K562 (cell line): ENCODE measurements around the gene CENPC. TPM values are rescaled to one million over a fixed set of nuclear protein-coding genes. Genes with fewer than 3 reads are reported as not detected.

Source experiments
- ATAC-seq: fragments of 200-7000 bp; cut with Tn5 transposase; 3 replicates; pipeline ENCODE4 v1.9.1; 2020; ENCODE audit warnings: moderate library complexity
- BruUV-seq: library from RNA; stranded (reverse); fragments of 400-500 nt; replicated peaks from 2 replicates; lab custom pipeline; 2021; lab: Mats Ljungman, UMichigan
- CTCF ChIA-PET: fragments of 300-600 bp; formaldehyde crosslinking; extraction: SDS; loops from one replicate; lab custom pipeline; 2021; ENCODE audit warnings: low intra/inter-chr PET ratio; lab: Yijun Ruan, JAX
- POLR2A ChIA-PET: fragments of 300-600, 350-650 bp; sonication (Branson Sonifier 250); formaldehyde crosslinking; extraction: SDS; loops from one replicate; lab custom pipeline; 2021; ENCODE audit warnings: antibody characterized with exemption, inconsistent platforms; lab: Yijun Ruan, JAX
- DNase-seq, 4 experiments: peaks; one replicate each; pipeline versions ENCODE4 v3.0.0 to v3.0.0-alpha.2; 2011 to 2018; ENCODE audit warnings: low spot score in 3 of 4, mixed read lengths in 3 of 4; ENCODE audit errors: extremely low read depth in 1 of 4
- FAIRE-seq: peaks from 2 replicates; lab custom pipeline; 2011; peaks lifted over from hg19 to GRCh38; lab: Jason Lieb, UNC
- H2AFZ ChIP-seq: 2 replicates; pipeline ENCODE4 v1.6.0; 2011; ENCODE audit warnings: low read depth, low read length, control low read depth, inconsistent platforms
- H3K27ac ChIP-seq: fragments of 200-600 bp; 3 replicates; pipeline ENCODE4 v1.8.0; 2011; ENCODE audit warnings: low read depth, mild to moderate bottlenecking, control low read depth, inconsistent platforms, low read length, moderate library complexity, mixed read lengths; ENCODE audit errors: extremely low read depth
- H3K27me3 ChIP-seq, 2 experiments: fragments of 300-600 bp in 1 of 2; 2 replicates in 1 of 2; 3 replicates in 1 of 2; pipeline versions ENCODE4 v1.6.0 to v1.8.0; 2011; ENCODE audit warnings: inconsistent platforms in 2 of 2, low read length in 2 of 2, mild to moderate bottlenecking in 1 of 2, mixed read lengths in 1 of 2, moderate library complexity in 1 of 2; ENCODE audit not compliant: control insufficient read depth in 2 of 2, insufficient read depth in 2 of 2
- H3K36me3 ChIP-seq: fragments of 300-600 bp; 3 replicates; pipeline ENCODE4 v1.8.0; 2011; ENCODE audit warnings: mild to moderate bottlenecking, low read length, inconsistent platforms; ENCODE audit not compliant: control insufficient read depth, insufficient read depth
- H3K4me1 ChIP-seq, 2 experiments: fragments of 200-600 bp in 1 of 2; replicated peaks in 1 of 2; 2 replicates in 1 of 2; 3 replicates in 1 of 2; pipeline versions ENCODE4 v1.5.1 to v1.8.0; 2011; ENCODE audit warnings: inconsistent platforms in 2 of 2, low read length in 2 of 2, mild to moderate bottlenecking in 1 of 2, mixed read lengths in 1 of 2, moderate library complexity in 1 of 2; ENCODE audit not compliant: control insufficient read depth in 2 of 2, insufficient read depth in 2 of 2
- H3K4me2 ChIP-seq: 2 replicates; pipeline ENCODE4 v1.6.1; 2011; ENCODE audit warnings: low read length, control low read depth, inconsistent platforms, mixed read lengths; ENCODE audit not compliant: insufficient read depth
- H3K4me3 ChIP-seq: fragments of 200-600 bp; sonication (generic), shearing (Covaris generic); 2 replicates; pipeline ENCODE4 v1.5.1; 2016; ENCODE audit warnings: control low read depth, inconsistent platforms
- H3K79me2 ChIP-seq: fragments of 200-600 bp; 3 replicates; pipeline ENCODE4 v1.8.0; 2011; ENCODE audit warnings: low read length, inconsistent platforms; ENCODE audit not compliant: control insufficient read depth, insufficient read depth
- H3K9ac ChIP-seq, 2 experiments: 2 replicates each; pipeline versions ENCODE4 v1.6.0 to v1.6.1; 2011; ENCODE audit warnings: low read depth in 2 of 2, low read length in 2 of 2, control low read depth in 1 of 2, inconsistent platforms in 1 of 2, mild to moderate bottlenecking in 1 of 2, mixed read lengths in 1 of 2; ENCODE audit not compliant: insufficient read depth in 1 of 2
- H3K9me1 ChIP-seq: one replicate; pipeline ENCODE4 v1.6.0; 2011; ENCODE audit warnings: inconsistent platforms, mild to moderate bottlenecking, low read length, moderate library complexity; ENCODE audit not compliant: control insufficient read depth, insufficient read depth
- H3K9me3 ChIP-seq: replicated peaks from 2 replicates; pipeline ENCODE4 v1.5.1; 2011; ENCODE audit warnings: low read depth, low read length, inconsistent platforms; ENCODE audit not compliant: control insufficient read depth, insufficient read depth
- H4K20me1 ChIP-seq: replicated peaks from 2 replicates; pipeline ENCODE4 v1.6.1; 2011; ENCODE audit warnings: low read length, inconsistent platforms, mixed read lengths; ENCODE audit not compliant: control insufficient read depth, insufficient read depth
- ATF3 ChIP-seq, 2 experiments: fragments of 450-650 bp in 1 of 2; sonication (generic) in 1 of 2; formaldehyde crosslinking in 1 of 2; IDR thresholded peaks in 1 of 2; conservative IDR thresholded peaks in 1 of 2; 2 replicates each; pipeline versions ENCODE4 v1.6.1 to v1.8.1; 2016 to 2023; ENCODE audit warnings: mild to moderate bottlenecking in 2 of 2, moderate library complexity in 2 of 2, inconsistent platforms in 1 of 2, missing genetic modification reagents in 1 of 2
- CEBPB ChIP-seq: fragments of 450-650 bp; IDR thresholded peaks from 2 replicates; pipeline ENCODE4 v1.6.1; 2016; ENCODE audit warnings: missing genetic modification characterization, missing compliant biosample characterization
- CEBPG ChIP-seq, 3 experiments: fragments of 200-800 bp in 1 of 3; sonication (Bioruptor generic) in 1 of 3; sonication (generic) in 1 of 3; formaldehyde crosslinking in 1 of 3; IDR thresholded peaks in 2 of 3; conservative IDR thresholded peaks in 1 of 3; 2 replicates each; pipeline versions ENCODE4 v1.6.1 to v1.8.0; 2016 to 2022; ENCODE audit warnings: missing compliant biosample characterization in 2 of 3, missing genetic modification characterization in 2 of 3, mild to moderate bottlenecking in 1 of 3, missing genetic modification reagents in 1 of 3
- MCM2 ChIP-seq: fragments of 450-650 bp; IDR thresholded peaks from 2 replicates; pipeline ENCODE4 v1.6.1; 2017; ENCODE audit warnings: low read depth, mild to moderate bottlenecking
- POU5F1 ChIP-seq: fragments of 150-350 bp; IDR thresholded peaks from 2 replicates; pipeline ENCODE4 v1.6.1; 2014; ENCODE audit warnings: borderline replicate concordance, low read length, low read depth, mild to moderate bottlenecking; ENCODE audit not compliant: partially characterized antibody
- RCOR1 ChIP-seq, 2 experiments: IDR thresholded peaks; 2 replicates each; pipeline ENCODE4 v1.6.1; 2012; ENCODE audit warnings: low read depth in 2 of 2, low read length in 2 of 2, borderline replicate concordance in 1 of 2, improper control_type of control experiment in 1 of 2
- TRIM24 ChIP-seq, 2 experiments: fragments of 450-650 bp; IDR thresholded peaks; 2 replicates each; pipeline ENCODE4 v1.6.1; 2016
- XRCC5 ChIP-seq: fragments of 200-400 bp; formaldehyde crosslinking; IDR thresholded peaks from 2 replicates; pipeline ENCODE4 v1.6.1; 2017; ENCODE audit warnings: low read depth, mild to moderate bottlenecking, low read length
- WGBS: fragments of 100-300 bp; shearing (Covaris generic); methylation state at CpG from one replicate; pipeline ENCODE4 v1.1.6; 2016; ENCODE audit warnings: low coverage, mixed read lengths; ENCODE audit not compliant: insufficient coverage; ENCODE audit errors: missing lambda C conversion rate; 5-methylcytosine and 5-hydroxymethylcytosine counted together
- in situ Hi-C: fragments of 300-500 bp; cut with MboI; formaldehyde crosslinking; loops from 4 replicates; pipeline ENCODE4 v1.15.0; 2018; ENCODE audit warnings: inconsistent platforms, mixed read lengths
- intact Hi-C: fragments of 100-400 bp; cut with micrococcal nuclease; formaldehyde crosslinking; loops from 2 replicates; pipeline ENCODE4 v1.14.2; 2022
- polyA plus RNA-seq, 8 experiments: library from polyadenylated mRNA; depleted of rRNA in 4 of 8; stranded (reverse) in 5 of 8; unstranded in 3 of 8; fragments of >200 nt; fragmentation: Nextera tagmentation in 2 of 8; fragmentation: Illumina TruSeq in 1 of 8; extraction: Ambion mirVana in 2 of 8; extraction: Trizol in 1 of 8; gene quantifications; 2 replicates each; pipeline versions ENCODE4 v1.2.1 to v1.2.3, GENCODE V29; 2011 to 2014; ENCODE audit warnings: inconsistent platforms in 1 of 8, missing spikeins in 1 of 8
- total RNA-seq, 7 experiments: library from RNA; depleted of rRNA in 6 of 7; stranded (reverse); fragments of >200 nt in 6 of 7; fragmentation: Illumina TruSeq in 2 of 7; extraction: Trizol in 2 of 7; gene quantifications; 2 replicates each; pipeline versions ENCODE4 v1.2.1 to v1.2.3, GENCODE V29; 2011 to 2021; ENCODE audit warnings: low replicate concordance in 1 of 7

CENPC gene
- total and polyA plus RNA-seq, 9 of the 15 experiments (the other 6 are each of a cell fraction or from before 2014, with no cell fraction given), result 18.1 to 48.5 (median 30.8) TPM

GRCh38 chr4:67437974-67438713 lies 107.2 kb downstream of the CENPC start:
- FAIRE-seq (no peak), DNase-seq (no peak), ATAC-seq (no peak)
- CTCF ChIA-PET, result no interaction called here
- POLR2A ChIA-PET, result no interaction called here
- H3K9ac ChIP-seq, result no peak overlapping the region
- no peak overlapping the region for H3K4me2 ChIP-seq
- no peaks in the 10 kb centered on the region for H3K9me3 ChIP-seq
- H3K4me1 ChIP-seq, result no peaks in the 10 kb centered on the region
- no TSS peak for BruUV-seq
- no peaks in the 10 kb centered on the region for H3K9me1 ChIP-seq
- no peaks in the 10 kb centered on the region for H3K79me2 ChIP-seq
- intact Hi-C loops, result no loop called here
- H3K27me3 ChIP-seq, result no peaks in the 10 kb centered on the region
- H3K27ac ChIP-seq, result no peak overlapping the region
- H3K4me3 ChIP-seq, result no peak overlapping the region
- 43% methylated on average over 2 of the region's 2 CpGs for WGBS
- H3K36me3 ChIP-seq, result peaks cover 15% of the 10 kb centered on the region; the same call in 1 of the 3 replicates
- in situ Hi-C loops, result no loop called here
- TF ChIP-seq CEBPB (tag) (peak; percentile 40; the same call in 1 of the 2 replicates), ATF3 (IDR thresholded peaks at IDR 0.05) (peak; percentile 43; the same call in 1 of the 2 replicates), ATF3 (CRISPR knock-in tag; conservative IDR thresholded peaks at IDR 0.05) (no peak), MCM2 (no peak), POU5F1 (no peak), XRCC5 (no peak), RCOR1 (IDR thresholded peaks at IDR 0.05; ENCODE audit: borderline replicate concordance in 1 of 2, low read depth in 2 of 2, low read length in 2 of 2) (no peak), CEBPG (CRISPR knock-in tag; IDR thresholded peaks at IDR 0.05) (no peak), CEBPG (tag; conservative IDR thresholded peaks at IDR 0.05 in 1 of 2, IDR thresholded peaks at IDR 0.05 in 1 of 2) (peak; percentile 37 to 78; a peak in 2 of 4 replicates), TRIM24 (IDR thresholded peaks at IDR 0.05) (peak in 1 of 2 experiments; percentile 45; a peak in 1 of 4 replicates)
- no peak overlapping the region for H2AFZ ChIP-seq
- no peaks in the 10 kb centered on the region for H4K20me1 ChIP-seq
